Measurements from ENCODE around the gene NPTN.
"Not testable (repeated sequence)": the region's sequence is repeated elsewhere in the genome, so short reads cannot be mapped to it uniquely, and the experiment has no call there.

Gene NPTN

DNA sequence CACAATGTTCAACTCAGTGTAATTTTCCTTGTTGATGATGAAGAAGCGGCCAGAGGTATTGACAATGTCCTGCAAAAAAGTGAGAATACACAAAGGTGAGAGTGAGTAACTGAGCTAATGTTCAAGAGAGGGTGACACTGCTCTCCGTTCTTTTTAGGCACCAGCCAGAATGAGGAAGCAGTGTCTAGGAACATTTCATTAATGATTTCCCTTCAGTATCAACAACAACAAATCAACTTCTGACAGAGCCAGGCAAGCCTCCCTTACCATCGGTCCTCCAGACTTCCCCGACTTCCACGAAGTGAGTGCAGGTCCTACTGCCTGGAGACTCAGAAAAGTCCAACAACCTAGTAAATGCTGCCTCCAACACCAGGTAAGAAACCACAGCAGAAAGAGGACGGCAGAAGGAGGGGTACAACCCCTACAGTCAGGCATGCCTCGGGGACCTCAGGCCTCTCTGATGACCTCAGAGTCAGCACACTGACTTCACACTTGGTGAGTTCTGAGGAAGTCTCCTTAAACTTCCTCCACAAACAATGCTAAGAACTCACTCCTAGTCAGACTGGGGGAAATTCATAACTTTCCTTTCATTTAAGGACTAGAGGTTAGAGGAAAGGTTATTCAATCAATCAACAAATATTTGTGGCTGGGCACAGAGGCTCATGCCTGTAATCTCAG is 62.7 kb downstream of the NPTN start:
- no peak for DNase-seq

DNA sequence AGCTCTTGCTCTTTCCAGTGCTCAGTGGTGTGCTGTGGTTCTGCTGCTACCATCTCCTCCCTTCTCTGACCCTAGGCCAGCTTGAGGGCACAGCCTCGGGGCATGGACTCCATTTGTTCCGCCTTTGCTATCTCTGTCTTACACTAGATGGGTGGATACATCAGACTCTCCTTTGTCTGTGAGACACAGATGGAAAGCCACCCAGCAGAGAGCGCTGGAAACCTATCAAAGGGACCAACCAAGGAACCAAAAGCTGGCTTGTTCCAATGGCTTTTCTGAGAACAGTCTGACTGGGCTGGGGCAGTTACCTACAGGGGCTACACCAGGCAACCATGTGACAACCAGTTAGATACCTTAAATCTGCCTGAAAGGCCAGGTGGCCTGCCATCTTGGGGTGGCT is 63.8 kb downstream of the NPTN start:
- DNase-seq = no peak

DNA sequence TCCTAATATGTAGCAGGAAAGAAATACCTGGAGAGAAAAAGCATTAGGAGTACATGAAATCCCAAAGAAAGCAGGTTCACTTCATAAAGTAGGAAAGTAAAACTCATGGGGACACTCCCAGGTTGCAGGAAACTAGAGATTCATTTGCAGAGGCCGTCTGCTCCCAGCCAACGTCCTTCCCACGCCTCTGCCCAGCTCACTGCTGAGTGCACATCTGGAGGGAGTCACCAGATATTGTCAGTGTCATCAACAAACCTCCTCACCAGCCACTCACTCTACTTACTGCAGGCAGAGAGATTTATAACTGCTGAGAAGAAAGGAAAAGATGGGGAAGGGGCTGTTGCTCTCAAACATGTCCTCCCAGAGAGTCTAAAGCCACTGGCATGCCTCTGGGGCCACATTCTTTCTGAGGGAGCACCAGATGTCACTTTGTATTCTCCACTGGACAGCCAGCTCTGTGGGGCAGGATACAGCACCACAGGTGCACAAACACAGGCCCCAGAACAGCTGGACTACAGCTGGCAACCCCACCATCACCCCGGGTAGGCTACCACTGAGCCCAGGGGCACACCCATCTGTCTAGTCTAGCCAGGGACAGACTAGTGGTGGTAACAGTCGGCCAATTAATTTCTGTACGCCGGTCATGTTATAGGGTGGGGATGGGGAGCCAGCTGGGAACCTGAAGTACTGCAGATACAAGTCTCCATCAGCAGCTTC is 64.5 kb downstream of the NPTN start:
- no peak for DNase-seq

DNA sequence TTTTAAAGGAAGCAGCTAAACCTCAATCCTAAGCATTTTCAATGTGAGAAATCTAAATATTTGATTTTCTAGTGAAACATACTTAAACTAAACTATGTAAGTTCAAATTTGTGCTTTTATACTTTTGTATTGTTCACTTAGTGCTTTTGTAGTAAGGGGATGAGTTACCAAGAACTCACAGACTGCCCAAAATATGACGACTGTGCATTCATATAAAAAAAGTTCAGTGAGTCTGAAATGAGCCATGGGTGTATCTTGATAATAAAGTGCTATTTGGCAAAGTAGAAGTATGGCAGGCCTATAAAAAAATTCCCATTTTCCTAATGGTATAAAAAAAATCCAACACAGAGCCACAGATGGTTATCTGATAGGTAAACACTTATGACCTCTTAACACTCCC is 66.2 kb downstream of the NPTN start:
- DNase-seq = no peak

DNA sequence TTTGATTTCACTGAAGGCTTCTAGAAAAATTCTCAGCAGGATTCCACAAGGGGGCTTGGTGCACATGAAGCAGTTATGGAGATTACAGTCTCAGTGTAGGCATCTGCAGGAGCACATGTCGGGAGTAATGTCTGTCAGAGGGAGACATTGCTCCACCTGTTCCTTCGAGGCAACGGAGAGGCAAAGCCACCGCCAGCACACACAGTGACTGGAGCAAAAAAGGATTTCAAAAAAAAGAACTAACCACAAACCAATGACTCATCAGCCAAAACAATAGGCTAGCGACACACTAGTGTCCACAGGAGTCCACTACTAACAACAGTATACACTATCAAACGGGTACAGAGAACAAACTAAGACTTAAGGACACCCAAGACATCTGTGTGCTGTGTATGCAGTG is 68.9 kb downstream of the NPTN start:
- DNase-seq = no peak

DNA sequence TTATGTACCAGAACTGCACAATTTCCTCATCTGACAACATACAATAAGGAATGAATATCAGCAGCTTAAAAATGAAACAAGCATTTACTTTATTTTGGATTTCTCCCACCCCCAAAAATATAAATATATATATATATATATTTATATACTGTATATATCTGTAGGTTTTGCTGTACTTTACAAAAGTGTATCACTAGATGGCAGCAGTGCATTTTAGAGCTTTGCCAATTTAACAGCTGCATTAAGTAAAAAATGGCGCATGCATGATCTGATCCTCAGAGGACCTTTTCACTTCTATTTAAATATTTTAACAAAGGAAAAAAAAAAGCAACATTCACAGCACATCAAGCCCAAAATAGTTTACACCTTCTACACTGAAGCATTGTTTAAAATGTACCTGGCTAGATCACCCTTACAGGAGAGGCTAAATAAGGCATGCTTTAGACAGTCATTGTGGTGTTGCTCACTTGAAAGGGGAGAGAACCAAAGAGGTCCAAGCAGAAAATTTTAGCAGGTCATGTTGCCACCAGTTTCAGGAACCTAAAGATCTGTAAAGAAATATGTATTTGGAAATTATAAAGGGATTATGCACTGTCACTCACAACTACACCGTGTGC is 72.6 kb downstream of the NPTN start:
- peak in 2 of 5 experiments; percentile 2 to 66 for DNase-seq

DNA sequence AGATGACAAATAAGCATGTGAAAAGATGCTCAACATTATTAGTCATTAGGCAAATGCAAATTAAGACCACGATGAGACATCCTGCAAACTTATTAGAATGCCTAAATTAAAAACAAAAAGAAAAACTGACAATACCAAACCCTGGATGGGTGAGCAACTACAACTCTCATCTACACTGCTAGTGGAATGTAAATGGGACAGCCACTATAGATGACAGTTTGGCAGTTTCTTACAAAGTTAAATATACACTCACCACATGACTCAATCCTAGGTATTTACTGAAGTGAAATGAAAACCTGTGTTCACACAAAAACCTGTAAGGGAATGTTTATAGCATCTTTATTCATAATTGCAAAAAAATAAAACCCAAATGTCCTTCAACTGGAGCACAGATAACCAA is 74.7 kb downstream of the NPTN start:
- DNase-seq = no peak

DNA sequence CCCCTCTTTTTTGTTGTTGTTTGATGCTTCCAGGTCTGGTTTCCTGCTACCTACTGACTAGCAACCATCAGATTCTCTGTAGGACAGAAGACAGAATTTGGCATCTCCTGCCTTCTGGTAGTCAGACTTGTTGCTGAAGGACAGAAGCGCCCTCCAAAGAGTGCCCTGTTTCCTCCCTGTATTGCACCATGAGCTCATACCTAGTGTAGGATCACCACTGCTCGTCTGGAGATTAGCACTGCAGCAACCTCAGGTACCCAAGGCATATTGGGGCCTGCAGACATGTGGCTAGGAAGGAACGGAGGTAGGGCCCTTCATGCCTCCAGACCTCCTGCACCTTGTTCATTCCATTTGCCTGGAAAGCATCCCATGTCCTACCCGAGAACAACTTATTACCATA is 78.1 kb downstream of the NPTN start:
- no peak for DNase-seq

DNA sequence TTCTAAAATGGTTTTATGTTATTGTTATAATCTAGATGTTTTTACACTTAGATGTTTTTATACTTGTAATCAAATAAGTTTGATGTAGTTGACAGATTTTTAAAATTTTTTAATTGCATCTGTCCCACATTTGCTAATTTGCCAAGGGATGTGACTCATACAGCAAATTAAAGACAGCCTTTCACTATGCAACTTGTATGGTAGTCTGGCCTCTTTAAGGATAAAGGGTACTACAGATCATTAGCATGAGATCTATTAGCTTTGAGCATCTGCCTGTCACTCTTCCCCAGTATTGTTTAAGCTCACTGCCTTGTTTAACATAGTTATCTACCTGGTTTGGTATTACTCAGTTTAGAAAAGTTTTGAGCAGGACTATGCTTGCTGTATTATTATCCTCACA is 83.0 kb downstream of the NPTN start:
- no peak for DNase-seq

DNA sequence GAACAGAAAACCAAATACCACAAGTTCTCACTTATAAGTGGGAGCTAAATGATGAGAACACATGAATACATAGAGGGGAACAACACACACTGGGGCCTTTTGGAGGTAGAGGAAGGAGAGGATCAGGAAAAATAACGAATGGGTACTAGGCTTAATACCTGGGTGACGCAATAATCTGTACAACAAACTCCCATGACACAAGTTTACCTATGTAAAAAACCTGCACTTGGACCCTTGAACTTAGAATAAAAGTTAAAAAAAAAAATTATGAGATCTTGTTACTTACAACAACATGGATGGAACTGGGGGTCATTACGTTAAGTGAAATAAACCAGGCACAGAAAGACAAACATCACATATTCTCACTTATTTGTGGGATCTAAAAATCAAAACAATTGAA is 84.3 kb downstream of the NPTN start:
- DNase-seq = not testable (repeated sequence)

DNA sequence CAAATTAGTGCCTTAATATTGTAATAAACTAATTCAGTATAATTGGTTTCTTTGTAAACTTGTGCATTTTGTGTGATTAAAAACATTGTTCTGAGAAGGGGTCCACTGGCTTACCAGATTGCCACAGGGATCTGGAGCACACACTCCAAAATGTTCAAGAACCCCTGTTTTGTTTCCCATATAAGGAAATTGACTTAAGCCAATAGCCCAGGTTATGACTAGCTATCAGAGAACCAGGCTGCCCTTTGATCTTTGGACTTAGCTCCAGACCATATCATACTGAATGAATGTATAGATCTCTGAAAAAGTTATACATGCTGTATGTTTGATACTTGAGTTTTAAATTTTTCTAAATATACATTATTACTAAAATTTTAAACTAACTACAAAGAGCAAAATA is 91.7 kb downstream of the NPTN start:
- DNase-seq = no peak

DNA sequence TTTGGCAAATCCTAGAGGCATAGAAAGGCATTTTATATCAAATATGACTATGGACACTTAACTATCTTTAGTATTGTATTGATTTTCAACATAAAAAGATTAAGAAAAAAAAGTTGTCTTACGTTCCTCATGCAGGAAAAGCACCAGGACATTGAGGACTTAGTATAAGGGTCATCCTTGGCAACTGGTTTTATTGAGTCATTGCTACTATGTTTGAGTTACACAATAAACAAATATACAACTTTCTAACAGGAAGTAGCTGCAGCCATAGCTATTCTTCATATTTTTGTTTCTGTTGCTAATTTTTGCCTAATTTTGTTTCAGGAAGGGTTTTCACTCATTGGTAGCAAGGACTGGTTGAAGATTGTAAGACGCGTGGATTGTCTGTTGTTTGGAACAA is 93.0 kb downstream of the NPTN start:
- no peak for DNase-seq

DNA sequence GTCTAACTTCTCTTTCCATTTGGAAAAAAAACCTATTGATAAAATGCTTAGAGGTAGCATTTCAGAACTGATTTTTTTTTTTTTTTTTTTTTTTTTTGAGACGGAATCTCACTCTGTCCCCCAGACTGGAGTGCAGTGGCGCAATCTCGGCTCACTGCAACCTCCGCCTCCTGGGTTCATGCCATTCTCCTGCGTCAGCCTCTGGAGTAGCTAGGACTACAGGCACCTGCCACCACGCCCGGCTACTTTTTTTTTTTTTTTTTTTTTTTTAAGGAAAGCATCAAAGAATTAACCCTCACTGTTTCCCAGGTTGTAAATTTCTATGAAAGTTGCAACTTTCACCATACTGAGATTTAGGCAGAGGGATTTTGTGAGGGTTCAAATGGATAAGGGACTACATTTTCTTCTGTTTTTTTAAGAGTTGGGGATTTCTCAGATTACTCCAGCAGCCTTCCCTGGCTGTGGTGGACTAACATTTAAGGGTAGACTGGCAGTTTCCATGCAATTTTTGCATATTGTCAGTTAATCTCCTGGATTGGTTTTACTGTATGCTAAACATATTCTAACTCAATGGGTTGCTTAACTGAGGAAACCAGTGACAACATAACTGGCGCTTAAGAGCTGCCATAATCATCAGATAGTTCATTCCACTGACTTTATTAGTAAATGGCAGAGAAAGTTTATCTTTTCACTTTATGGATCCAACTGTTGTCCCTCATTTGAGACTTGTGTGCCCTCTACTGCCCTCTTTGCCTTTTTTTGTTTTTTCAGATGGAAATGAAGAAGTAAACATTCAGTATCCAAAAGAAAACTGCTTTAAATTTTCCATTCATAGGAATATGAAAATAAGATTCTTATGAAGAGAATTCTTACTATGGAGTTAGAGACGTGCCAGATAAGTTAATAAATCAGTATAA is 93.7 kb downstream of the NPTN start:
- DNase-seq = no peak

DNA sequence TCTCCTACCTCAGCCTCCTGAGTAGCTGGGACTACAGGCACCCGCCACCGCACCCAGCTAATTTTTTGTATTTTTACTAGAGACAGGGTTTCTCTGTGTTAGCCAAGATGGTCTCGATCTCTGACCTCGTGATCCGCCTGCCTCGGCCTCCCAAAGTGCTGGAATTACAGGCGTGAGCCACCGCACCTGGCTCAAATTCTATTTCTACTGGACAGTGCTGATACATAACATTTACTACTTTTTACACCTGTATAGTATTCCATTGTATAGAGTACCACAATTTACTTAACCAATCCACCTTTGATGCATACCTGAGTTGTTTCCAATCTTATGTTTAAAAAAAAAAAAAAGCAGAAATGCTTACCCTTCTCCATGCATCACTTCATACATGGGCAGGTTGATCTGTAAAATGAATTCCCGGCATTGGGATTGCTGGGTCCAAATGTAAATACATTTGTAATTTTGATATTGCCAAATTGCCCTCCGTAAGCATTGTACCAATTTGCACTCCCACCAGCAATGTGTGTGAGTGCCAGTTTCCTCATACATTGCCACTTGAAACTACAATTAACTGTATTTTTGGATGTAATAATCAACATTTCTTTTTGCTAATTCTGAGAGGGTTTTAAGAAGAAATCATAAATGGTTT is 94.5 kb downstream of the NPTN start:
- DNase-seq = no peak

DNA sequence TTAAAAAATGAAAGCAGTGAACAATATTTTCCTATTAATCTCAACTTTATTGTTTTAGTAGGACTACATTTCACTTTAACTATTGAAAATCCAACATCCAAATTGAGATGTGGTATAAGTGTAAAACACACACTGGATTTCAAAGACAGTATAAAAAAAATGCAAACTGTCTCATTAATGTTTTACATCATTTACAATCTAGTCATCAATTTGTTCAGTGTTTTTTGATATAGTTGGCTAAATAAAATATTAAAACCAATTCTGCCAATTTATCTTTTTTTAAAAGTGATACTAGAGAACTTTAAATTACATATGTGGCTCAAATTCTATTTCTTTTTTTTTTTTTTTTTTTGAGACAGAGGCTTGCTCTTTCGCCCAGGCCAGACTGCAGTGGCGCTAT is 95.1 kb downstream of the NPTN start:
- DNase-seq = no peak

DNA sequence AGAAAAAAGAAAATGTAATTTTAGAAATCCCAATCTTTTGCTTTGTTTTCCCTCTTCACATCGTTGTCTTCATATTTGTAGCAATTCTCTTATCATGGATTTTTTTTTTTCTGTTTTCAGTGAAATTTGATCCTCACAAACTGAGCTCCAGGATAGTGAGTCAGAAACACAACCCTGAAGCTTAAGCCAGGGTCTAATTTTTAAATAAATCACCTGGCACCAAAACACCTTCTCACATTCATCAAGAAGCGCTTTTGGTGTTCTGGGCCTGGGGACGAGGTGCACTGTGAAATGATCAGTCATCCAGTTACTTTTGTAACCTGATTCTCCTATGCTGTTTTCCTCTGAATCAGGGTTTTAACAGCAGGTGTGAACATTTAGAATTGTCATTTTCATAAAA is 102.5 kb downstream of the NPTN start:
- DNase-seq = no peak

DNA sequence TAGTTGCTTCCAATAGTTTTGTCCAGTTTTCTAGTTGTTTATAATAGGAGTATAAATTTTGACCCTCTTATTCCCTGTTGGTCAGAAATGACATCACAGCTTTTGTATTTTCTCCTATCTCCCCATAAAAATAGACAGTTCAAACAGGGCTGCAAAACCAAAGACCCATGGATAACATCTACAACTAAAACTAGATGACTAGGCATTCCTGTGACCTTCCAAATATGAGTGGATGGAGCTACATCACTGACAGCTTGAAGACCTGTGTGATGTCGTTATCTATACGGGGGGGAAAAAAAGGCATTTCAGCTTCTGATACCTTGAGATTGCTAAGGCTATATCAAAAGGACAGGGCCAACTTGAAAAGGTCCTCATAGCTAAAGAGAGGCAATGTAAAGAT is 105.6 kb downstream of the NPTN start:
- DNase-seq = no peak

DNA sequence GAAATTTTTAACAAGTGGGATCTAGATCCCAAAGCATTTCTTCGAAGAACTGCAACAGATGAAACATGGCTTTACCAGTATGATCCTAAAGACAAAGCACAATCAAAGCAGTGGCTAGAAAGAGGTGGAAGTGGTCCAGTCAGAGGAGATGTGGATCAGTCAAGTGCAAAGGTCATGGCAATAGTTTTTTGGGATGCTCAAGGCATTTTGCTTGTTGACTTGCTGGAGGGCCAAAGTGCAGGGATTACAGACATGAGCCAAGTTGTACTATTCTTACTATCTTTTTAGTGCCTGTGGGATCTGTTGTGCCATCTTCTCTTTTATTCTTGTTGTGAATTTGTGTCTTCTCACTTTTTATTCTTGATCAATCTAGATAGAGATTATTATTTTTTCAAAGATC is 108.3 kb downstream of the NPTN start:
- no peak for DNase-seq

DNA sequence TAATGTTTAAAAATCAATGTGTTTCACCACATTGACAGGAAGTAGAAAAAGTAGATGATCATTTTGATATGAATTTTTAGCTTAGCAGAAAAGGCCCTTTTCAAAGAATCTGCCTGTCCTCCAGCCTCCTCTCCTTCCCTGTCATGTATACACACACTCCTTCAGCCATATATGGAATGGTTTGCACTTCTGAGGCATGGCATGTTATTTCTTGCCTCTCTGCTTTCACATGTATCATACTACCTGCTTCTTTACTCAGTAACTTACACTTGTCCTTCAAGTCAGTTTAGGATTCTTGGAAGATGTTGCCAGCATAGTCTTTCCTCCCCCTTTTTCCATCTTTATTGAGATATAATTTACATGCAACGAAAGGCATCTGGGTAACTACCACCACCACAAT is 111.2 kb downstream of the NPTN start:
- no peak for DNase-seq

DNA sequence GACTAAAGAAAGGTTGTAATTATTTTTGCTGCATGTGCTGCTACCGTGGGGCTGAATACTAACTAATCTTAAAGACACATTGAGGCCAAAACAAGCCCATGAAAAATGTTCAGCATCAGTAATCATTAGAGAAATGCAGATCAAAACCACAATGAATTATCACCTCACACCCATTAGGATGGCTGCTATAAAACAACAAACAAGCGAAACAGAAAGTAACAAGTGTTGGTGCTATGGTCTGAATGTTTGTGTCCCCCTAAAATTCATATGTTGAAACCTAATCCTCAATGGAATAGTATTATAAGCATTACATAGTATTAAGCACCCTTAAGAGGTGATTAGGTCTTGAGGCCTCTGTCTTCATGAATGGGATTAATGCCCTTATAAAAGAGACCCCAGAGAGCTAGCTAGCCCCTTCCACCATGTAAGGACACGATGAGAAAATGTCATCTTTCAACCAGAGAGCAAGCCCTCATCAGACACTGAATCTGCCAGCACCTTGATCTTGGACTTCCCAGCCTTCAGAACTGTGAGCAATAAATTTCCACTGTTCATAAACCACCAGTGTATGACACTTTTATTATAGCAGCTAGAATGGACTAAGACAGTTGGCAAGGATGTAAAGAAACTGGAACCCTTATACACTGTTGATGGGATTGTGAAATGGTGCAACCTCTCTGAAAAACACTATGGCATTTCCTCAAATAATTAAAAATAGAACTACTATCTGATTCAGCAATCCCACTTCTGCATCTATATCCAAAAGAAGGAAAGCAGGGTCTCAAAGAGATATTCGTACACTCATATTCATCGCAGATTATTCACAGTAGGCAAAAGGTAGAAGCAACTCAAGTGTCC is 114.1 kb downstream of the NPTN start:
- no peak for DNase-seq

DNA sequence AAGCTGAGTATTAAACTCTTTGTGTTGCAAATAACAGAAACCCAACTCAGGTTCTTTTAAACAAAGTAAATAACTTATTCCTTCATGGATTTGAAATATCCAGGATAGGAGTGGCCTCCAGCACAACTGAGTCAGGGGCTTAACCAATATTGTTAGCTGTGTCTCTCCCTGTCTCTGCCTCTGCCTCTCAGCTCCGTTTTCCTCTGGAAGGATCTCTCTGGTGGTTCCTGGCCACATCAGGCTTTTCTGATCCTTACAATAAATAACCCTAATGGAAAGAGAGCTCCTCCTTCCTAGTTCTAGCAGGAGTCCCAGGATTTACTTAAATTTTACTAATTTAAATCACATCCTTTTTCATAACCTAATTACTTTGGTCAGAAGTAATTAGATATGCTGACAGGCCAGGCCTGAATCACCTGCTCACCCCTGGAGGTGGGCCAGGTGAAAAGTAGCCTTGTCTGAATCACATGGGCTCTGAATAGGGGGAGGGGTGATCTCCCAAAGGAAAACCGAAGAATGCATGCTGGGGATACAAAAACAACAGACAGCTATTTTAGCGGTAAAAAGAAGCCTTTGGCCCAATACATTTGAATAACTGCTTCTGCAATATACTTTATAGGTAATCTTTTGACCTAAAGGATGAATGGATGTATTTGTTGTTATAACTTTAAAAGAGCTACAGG is 114.9 kb downstream of the NPTN start:
- DNase-seq = no peak

All from T-helper 2 cell (primary cell).